K562 (cell line): ENCODE results near the gene PRM1. TPM values are rescaled to one million over a fixed set of nuclear protein-coding genes. Genes with fewer than 3 reads are reported as not detected.

Experiments
- ATF7 ChIP-seq: fragments of 450-650 bp; IDR thresholded peaks from 2 replicates; pipeline ENCODE4 v1.7.1; 2014; ENCODE audit warnings: mild to moderate bottlenecking, moderate library complexity
- BRD4 ChIP-seq: fragments of 200-600 bp; sonication (generic); IDR thresholded peaks from 2 replicates; pipeline ENCODE4 v1.6.1; 2017; ENCODE audit warnings: inconsistent platforms
- MTA3 ChIP-seq: fragments of 450-650 bp; formaldehyde crosslinking; IDR thresholded peaks from 2 replicates; pipeline ENCODE4 v1.6.1; 2017; ENCODE audit warnings: mild to moderate bottlenecking, borderline replicate concordance
- PYGO2 ChIP-seq: fragments of 450-650 bp; IDR thresholded peaks from 2 replicates; pipeline ENCODE4 v1.6.1; 2016; ENCODE audit warnings: mild to moderate bottlenecking, missing genetic modification characterization, moderate library complexity, missing compliant biosample characterization
- SMARCE1 ChIP-seq: fragments of 450-650 bp; IDR thresholded peaks from 2 replicates; pipeline ENCODE4 v1.7.1; 2016; ENCODE audit warnings: mild to moderate bottlenecking
- ZNF316 ChIP-seq: fragments of 450-650 bp; IDR thresholded peaks from 2 replicates; pipeline ENCODE4 v1.6.1; 2016
- ZNF57 ChIP-seq: fragments of 450-650 bp; formaldehyde crosslinking; IDR thresholded peaks from 2 replicates; pipeline ENCODE4 v1.4.0; 2020; ENCODE audit warnings: mild to moderate bottlenecking, moderate library complexity
- polyA plus RNA-seq, 8 experiments: library from polyadenylated mRNA; depleted of rRNA in 4 of 8; stranded (reverse) in 5 of 8; unstranded in 3 of 8; fragments of >200 nt; fragmentation: Nextera tagmentation in 2 of 8; fragmentation: Illumina TruSeq in 1 of 8; extraction: Ambion mirVana in 2 of 8; extraction: Trizol in 1 of 8; gene quantifications; 2 replicates each; pipeline versions ENCODE4 v1.2.1 to v1.2.3, GENCODE V29; 2011 to 2014; ENCODE audit warnings: inconsistent platforms in 1 of 8, missing spikeins in 1 of 8
- total RNA-seq, 7 experiments: library from RNA; depleted of rRNA in 6 of 7; stranded (reverse); fragments of >200 nt in 6 of 7; fragmentation: Illumina TruSeq in 2 of 7; extraction: Trizol in 2 of 7; gene quantifications; 2 replicates each; pipeline versions ENCODE4 v1.2.1 to v1.2.3, GENCODE V29; 2011 to 2021; ENCODE audit warnings: low replicate concordance in 1 of 7
- TF ChIP-seq, protein P1 (sequence below), 2 experiments: fragments of 450-650 bp in 1 of 2; sonication (generic) in 1 of 2; formaldehyde crosslinking in 1 of 2; IDR thresholded peaks; 2 replicates each; pipeline versions ENCODE4 v1.7.1 to v1.9.0; 2016 to 2022; ENCODE audit warnings: inconsistent platforms in 1 of 2, mild to moderate bottlenecking in 1 of 2, missing genetic modification reagents in 1 of 2
- TF ChIP-seq, protein P2 (sequence below): fragments of 450-650 bp; formaldehyde crosslinking; IDR thresholded peaks from 2 replicates; pipeline ENCODE4 v1.4.0; 2020; ENCODE audit warnings: mild to moderate bottlenecking, moderate library complexity
- TF ChIP-seq, protein P3 (sequence below), 2 experiments: fragments of 450-650 bp in 1 of 2; IDR thresholded peaks; 2 replicates each; pipeline ENCODE4 v1.6.1; 2011 to 2017; ENCODE audit warnings: low read depth in 2 of 2, antibody characterized with exemption in 1 of 2, borderline replicate concordance in 1 of 2, low read length in 1 of 2, mild to moderate bottlenecking in 1 of 2, mixed read lengths in 1 of 2; ENCODE audit not compliant: control insufficient read depth in 1 of 2
- TF ChIP-seq, protein P4 (sequence below): IDR thresholded peaks from 2 replicates; pipeline ENCODE4 v1.6.1; 2011; ENCODE audit not compliant: insufficient read length; ENCODE audit errors: extremely low read depth

PRM1 gene
- total and polyA plus RNA-seq, 9 of the 15 experiments (the other 6 are each of a cell fraction or from before 2014, with no cell fraction given): not detected

DNA sequence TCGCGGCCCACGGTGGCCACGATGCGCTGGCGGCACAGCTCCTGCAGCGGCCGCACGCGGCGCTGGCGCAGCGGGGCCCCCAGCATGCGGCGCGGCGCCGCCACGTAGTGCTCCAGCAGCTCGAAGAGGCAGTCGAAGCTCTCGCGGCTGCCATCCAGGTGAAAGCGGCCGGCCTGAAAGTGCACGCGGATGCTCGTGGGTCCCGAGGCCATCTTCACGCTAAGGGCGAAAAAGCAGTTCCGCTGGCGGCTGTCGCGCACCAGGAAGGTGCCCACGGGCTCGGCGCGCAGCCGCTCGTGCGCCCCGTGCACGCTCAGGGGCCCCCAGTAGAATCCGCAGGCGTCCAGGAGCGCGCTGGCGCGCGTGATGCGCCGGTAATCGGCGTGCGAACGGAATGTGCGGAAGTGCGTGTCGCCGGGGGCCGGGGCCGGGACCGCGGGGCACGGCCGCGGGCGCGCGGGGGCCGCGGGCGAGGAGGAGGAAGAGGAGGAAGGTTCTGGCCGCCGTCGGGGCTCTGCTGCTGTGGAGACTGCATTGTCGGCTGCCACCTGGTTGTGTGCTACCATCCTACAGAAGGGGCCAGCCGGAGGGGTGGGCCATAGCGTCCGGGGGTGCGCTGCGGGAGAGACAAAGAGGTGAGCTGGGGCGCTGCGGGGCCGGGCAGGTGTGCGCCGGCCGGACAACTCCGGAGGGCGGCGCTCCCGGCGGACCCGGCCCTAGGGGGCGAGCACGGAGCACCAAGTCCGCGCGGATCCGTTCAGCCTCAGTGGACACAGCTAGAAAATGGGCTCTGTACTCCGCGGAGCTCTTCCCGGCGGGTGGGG lies 26.0 kb downstream of the PRM1 start (continued):
- TF ChIP-seq, protein P1, sequence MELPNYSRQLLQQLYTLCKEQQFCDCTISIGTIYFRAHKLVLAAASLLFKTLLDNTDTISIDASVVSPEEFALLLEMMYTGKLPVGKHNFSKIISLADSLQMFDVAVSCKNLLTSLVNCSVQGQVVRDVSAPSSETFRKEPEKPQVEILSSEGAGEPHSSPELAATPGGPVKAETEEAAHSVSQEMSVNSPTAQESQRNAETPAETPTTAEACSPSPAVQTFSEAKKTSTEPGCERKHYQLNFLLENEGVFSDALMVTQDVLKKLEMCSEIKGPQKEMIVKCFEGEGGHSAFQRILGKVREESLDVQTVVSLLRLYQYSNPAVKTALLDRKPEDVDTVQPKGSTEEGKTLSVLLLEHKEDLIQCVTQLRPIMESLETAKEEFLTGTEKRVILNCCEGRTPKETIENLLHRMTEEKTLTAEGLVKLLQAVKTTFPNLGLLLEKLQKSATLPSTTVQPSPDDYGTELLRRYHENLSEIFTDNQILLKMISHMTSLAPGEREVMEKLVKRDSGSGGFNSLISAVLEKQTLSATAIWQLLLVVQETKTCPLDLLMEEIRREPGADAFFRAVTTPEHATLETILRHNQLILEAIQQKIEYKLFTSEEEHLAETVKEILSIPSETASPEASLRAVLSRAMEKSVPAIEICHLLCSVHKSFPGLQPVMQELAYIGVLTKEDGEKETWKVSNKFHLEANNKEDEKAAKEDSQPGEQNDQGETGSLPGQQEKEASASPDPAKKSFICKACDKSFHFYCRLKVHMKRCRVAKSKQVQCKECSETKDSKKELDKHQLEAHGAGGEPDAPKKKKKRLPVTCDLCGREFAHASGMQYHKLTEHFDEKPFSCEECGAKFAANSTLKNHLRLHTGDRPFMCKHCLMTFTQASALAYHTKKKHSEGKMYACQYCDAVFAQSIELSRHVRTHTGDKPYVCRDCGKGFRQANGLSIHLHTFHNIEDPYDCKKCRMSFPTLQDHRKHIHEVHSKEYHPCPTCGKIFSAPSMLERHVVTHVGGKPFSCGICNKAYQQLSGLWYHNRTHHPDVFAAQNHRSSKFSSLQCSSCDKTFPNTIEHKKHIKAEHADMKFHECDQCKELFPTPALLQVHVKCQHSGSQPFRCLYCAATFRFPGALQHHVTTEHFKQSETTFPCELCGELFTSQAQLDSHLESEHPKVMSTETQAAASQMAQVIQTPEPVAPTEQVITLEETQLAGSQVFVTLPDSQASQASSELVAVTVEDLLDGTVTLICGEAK (IDR thresholded peaks at IDR 0.05): no peak
- TF ChIP-seq, protein P1 (CRISPR knock-in tag; IDR thresholded peaks at IDR 0.05): peak; percentile 82
- TF ChIP-seq, protein P2, sequence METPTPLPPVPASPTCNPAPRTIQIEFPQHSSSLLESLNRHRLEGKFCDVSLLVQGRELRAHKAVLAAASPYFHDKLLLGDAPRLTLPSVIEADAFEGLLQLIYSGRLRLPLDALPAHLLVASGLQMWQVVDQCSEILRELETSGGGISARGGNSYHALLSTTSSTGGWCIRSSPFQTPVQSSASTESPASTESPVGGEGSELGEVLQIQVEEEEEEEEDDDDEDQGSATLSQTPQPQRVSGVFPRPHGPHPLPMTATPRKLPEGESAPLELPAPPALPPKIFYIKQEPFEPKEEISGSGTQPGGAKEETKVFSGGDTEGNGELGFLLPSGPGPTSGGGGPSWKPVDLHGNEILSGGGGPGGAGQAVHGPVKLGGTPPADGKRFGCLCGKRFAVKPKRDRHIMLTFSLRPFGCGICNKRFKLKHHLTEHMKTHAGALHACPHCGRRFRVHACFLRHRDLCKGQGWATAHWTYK (CRISPR knock-in tag): 0 out of 2 replicates have a peak, but pooled peaks have one; percentile 60
- TF ChIP-seq MTA3 (peak; percentile 81; the same call in 1 of the 2 replicates), ATF7 (peak; percentile 17), ZNF57 (CRISPR knock-in tag) (no peak), PYGO2 (no peak), SMARCE1 (no peak), ZNF316 (no peak), BRD4 (no peak)
- TF ChIP-seq, protein P3, sequence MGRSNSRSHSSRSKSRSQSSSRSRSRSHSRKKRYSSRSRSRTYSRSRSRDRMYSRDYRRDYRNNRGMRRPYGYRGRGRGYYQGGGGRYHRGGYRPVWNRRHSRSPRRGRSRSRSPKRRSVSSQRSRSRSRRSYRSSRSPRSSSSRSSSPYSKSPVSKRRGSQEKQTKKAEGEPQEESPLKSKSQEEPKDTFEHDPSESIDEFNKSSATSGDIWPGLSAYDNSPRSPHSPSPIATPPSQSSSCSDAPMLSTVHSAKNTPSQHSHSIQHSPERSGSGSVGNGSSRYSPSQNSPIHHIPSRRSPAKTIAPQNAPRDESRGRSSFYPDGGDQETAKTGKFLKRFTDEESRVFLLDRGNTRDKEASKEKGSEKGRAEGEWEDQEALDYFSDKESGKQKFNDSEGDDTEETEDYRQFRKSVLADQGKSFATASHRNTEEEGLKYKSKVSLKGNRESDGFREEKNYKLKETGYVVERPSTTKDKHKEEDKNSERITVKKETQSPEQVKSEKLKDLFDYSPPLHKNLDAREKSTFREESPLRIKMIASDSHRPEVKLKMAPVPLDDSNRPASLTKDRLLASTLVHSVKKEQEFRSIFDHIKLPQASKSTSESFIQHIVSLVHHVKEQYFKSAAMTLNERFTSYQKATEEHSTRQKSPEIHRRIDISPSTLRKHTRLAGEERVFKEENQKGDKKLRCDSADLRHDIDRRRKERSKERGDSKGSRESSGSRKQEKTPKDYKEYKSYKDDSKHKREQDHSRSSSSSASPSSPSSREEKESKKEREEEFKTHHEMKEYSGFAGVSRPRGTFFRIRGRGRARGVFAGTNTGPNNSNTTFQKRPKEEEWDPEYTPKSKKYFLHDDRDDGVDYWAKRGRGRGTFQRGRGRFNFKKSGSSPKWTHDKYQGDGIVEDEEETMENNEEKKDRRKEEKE (IDR thresholded peaks at IDR 0.05; ENCODE audit: borderline replicate concordance in 1 of 2, control insufficient read depth in 1 of 2, low read depth in 2 of 2, low read length in 1 of 2): no peak
- TF ChIP-seq, protein P4, sequence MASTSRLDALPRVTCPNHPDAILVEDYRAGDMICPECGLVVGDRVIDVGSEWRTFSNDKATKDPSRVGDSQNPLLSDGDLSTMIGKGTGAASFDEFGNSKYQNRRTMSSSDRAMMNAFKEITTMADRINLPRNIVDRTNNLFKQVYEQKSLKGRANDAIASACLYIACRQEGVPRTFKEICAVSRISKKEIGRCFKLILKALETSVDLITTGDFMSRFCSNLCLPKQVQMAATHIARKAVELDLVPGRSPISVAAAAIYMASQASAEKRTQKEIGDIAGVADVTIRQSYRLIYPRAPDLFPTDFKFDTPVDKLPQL: no peak
